Left ventricle myocardium inferior (tissue), 1 donor: ENCODE results near the gene IGSF9B. TPM values are rescaled to one million over a fixed set of nuclear protein-coding genes. Genes with fewer than 3 reads are reported as not detected.

ENCODE experiments used
- DNase-seq: peaks from one replicate; pipeline ENCODE4 v3.0.0-alpha.2; 2020
- H3K27ac ChIP-seq: fragments of 200-600 bp; replicated peaks from 2 replicates; pipeline ENCODE4 v1.8.0; 2021
- H3K27me3 ChIP-seq: fragments of 200-600 bp; 2 replicates; pipeline ENCODE4 v1.8.0; 2021; ENCODE audit warnings: low read depth
- H3K36me3 ChIP-seq: fragments of 200-600 bp; 2 replicates; pipeline ENCODE4 v1.8.0; 2021
- H3K4me1 ChIP-seq: fragments of 200-600 bp; 2 replicates; pipeline ENCODE4 v1.8.0; 2021
- H3K4me3 ChIP-seq: fragments of 200-600 bp; 2 replicates; pipeline ENCODE4 v1.8.0; 2021; ENCODE audit warnings: mild to moderate bottlenecking, moderate library complexity
- H3K9me3 ChIP-seq: fragments of 200-600 bp; replicated peaks from 2 replicates; pipeline ENCODE4 v1.8.0; 2021
- intact Hi-C: fragments of 100-400 bp; cut with micrococcal nuclease; formaldehyde crosslinking; loops from one replicate; pipeline ENCODE4 v1.11.0; 2022
- total RNA-seq: library from RNA; stranded (reverse); fragmentation: NEBNext Ultra II Directional; extraction: Animal tissue kit (Norgen Biotek cat#: 25700); gene quantifications from one replicate; pipeline ENCODE4 v1.2.1, GENCODE V29; 2021
- TF ChIP-seq, protein P1 (sequence below): fragments of 200-600 bp; IDR thresholded peaks from 2 replicates; pipeline ENCODE4 v1.8.0; 2021; ENCODE audit warnings: antibody characterized with exemption, mild to moderate bottlenecking, borderline replicate concordance
- donor health status: DM: no; HTN: yes; CAD: no; lungs with severe emphysema.

The IGSF9B gene
- total RNA-seq, 1 donor from 2014 or later: 44.1 TPM

DNA sequence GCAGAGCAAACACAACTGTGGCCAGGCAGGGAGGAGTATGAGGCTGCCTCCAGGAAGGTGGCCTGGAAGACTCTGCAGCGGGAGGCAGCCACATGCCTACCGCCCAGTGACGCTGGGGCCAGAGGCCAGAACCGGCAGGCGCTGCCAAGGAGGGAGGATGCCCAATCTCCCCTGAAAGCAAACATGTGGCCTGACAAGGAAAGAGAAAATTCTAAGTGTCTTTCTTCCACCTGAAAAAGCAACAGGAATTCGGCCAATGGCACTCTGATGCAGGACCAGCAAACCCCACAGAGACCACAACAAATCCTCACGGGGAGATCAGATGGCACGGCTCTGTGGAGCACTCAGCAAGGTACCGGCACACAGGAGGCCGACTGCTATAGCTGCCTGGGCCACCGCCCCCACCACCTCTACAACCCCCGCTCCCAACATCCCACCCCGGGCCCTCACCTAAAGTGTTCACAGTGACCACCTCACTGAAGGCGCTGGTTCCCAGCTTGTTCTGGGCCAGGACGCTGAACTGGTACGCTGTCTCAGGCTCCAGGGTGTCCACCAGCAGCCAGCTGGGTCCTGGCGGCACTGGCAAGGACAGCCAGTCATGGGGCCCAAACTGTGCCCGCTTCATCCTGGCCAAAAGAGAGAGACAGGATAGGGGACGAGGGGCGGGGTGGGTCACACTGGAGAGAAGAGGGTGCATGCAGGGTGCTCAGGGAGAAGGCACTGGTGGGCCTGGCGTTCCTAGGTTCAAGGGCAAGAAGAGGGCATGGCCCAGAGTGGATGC is 30.1 kb downstream of the IGSF9B start:
- TF ChIP-seq, protein P1, sequence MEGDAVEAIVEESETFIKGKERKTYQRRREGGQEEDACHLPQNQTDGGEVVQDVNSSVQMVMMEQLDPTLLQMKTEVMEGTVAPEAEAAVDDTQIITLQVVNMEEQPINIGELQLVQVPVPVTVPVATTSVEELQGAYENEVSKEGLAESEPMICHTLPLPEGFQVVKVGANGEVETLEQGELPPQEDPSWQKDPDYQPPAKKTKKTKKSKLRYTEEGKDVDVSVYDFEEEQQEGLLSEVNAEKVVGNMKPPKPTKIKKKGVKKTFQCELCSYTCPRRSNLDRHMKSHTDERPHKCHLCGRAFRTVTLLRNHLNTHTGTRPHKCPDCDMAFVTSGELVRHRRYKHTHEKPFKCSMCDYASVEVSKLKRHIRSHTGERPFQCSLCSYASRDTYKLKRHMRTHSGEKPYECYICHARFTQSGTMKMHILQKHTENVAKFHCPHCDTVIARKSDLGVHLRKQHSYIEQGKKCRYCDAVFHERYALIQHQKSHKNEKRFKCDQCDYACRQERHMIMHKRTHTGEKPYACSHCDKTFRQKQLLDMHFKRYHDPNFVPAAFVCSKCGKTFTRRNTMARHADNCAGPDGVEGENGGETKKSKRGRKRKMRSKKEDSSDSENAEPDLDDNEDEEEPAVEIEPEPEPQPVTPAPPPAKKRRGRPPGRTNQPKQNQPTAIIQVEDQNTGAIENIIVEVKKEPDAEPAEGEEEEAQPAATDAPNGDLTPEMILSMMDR: no peak
- Histone ChIP-seq H3K4me1 (peaks cover 17% of the 10 kb centered on the region), H3K9me3 (no peaks in the 10 kb centered on the region), H3K27me3 (no peaks in the 10 kb centered on the region), H3K27ac (no peak overlapping the region), H3K36me3 (peaks cover 83% of the 10 kb centered on the region), H3K4me3 (no peak overlapping the region)
- DNase-seq: no peak
- intact Hi-C loops: loop anchor here (10.0 kb wide), 1 partner anchor 208 kb away; no protein-coding TSS in a partner anchor

DNA sequence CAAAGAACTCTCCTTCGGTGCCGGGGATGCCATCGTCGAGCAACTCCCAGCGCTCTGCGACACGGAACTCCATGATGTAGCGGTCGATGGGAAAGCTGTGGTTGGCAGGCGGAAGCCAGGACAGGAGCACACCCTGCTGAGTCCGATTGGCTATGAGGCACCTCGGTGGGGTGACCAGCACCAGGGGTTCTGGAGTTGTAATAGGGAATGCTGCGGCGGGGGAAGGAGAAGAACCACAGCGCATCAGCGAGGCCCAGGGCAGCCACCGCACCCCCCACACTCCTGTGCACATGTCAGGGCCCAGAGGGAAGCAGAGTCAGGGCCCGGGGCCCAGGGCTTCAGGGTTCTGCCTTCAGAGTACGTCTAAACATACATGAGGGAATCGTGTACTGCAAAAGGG is 31.0 kb downstream of the IGSF9B start:
- TF ChIP-seq, protein P1: no peak
- no peak for DNase-seq
- Histone ChIP-seq H3K27ac (no peak overlapping the region), H3K36me3 (peaks cover 83% of the 10 kb centered on the region), H3K4me1 (peaks cover 17% of the 10 kb centered on the region), H3K4me3 (no peak overlapping the region), H3K27me3 (no peaks in the 10 kb centered on the region), H3K9me3 (no peaks in the 10 kb centered on the region)
- intact Hi-C loops: loop anchor here (10.0 kb wide), 1 partner anchor 209 kb away; no protein-coding TSS in a partner anchor

DNA sequence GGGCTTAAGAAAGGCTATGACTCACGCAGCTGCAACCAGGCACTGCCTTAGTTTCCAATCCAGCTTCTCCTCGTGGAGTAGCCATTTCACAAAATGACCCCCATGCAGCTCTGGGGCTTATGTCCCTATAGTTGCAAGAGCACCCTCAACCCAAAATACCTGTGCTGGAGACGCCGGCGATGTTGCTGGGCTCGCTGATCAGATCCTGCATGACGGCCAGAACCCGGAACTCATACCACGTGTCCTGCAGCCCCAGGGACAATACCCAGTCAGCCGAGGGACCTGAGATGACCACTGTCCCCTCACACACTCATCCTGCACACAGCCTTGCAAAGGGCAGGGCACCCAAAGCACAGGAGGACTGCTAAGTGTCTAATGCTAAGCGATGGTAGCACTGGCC is 32.1 kb downstream of the IGSF9B start:
- Histone ChIP-seq H3K36me3 (peaks cover 84% of the 10 kb centered on the region), H3K27ac (no peak overlapping the region), H3K4me1 (peaks cover 17% of the 10 kb centered on the region), H3K27me3 (no peaks in the 10 kb centered on the region), H3K9me3 (no peaks in the 10 kb centered on the region), H3K4me3 (no peak overlapping the region)
- TF ChIP-seq, protein P1: no peak
- intact Hi-C loops: loop anchor here (10.0 kb wide), 1 partner anchor 210 kb away; no protein-coding TSS in a partner anchor
- no peak for DNase-seq

DNA sequence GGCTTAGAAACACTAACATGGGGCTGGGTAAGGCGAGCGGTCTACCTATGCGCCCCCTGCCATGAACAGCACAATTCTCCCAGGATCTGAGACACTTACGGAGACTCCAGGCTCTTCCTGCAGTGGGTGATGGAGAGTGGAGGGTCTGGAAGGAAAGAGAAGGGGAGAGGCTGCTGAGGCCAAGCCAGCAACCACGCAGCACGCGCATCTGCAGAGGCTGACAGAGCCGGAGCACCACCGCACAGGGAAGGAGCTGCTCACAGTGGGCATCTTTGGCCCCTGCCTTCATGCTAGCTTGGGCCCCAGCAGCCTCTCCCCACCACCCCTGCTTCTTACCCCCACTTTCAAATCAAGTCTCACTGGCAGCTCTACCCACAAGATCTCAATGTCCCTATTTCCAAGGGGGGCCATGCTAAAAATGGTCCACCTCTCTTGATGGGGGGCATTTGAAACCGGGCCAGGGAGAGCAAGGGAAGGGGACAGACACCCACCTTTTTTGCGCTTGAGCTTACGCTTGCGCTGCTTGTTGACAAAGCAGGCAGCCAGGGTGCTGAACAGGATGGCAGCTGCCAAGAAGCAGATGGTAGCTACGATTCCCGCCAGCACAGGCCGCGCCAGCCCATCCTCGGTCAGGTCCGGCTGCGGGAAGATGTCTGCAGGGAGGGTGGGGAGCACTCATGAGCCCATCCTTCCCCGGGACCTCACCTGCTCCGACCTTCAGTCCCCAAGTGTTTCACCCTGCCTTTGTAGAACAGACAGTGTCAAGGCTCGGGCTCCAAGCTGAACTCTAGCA is 34.5 kb downstream of the IGSF9B start:
- Histone ChIP-seq H3K4me3 (no peak overlapping the region), H3K36me3 (peaks cover 83% of the 10 kb centered on the region), H3K9me3 (no peaks in the 10 kb centered on the region), H3K27ac (no peak overlapping the region), H3K4me1 (no peaks in the 10 kb centered on the region), H3K27me3 (peaks cover 6% of the 10 kb centered on the region)
- no peak for DNase-seq
- intact Hi-C loops: loop anchor here (10.0 kb wide), 1 partner anchor 213 kb away; no protein-coding TSS in a partner anchor
- TF ChIP-seq, protein P1: no peak

DNA sequence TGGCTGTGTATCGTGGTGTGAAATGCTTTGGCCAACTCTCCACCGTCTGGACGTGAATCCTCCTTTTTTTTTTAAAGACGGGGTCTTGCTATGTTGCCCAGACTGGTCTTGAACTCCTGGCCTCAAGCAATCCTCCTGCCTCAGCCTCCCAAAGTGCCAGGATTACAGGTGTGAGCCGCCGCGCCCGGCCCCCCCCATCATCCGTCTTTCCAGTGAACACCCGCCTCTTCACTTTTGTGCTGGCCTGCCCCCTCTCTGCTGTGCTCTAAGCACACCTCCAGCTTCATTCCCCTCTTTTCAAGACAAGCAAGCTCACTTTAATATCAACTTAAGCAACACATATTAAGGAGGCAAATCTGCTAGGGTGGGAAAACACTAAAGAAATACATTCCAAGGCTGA is 35.3 kb downstream of the IGSF9B start:
- no peak for DNase-seq
- Histone ChIP-seq H3K4me3 (no peak overlapping the region), H3K9me3 (no peaks in the 10 kb centered on the region), H3K27me3 (peaks cover 6% of the 10 kb centered on the region), H3K27ac (no peak overlapping the region), H3K4me1 (no peaks in the 10 kb centered on the region), H3K36me3 (peaks cover 75% of the 10 kb centered on the region)
- TF ChIP-seq, protein P1: no peak
- intact Hi-C loops: loop anchor here (10.0 kb wide), 1 partner anchor 213 kb away; no protein-coding TSS in a partner anchor
